Measurements from ENCODE around the gene MIEF1.

MIEF1 gene

GRCh38 chr22:39556970-39557841 lies 55.1 kb downstream of the MIEF1 start:
- DNase-seq (ENCODE audit: low read depth in 2 of 2, low spot score in 1 of 2) = no peak

DNA sequence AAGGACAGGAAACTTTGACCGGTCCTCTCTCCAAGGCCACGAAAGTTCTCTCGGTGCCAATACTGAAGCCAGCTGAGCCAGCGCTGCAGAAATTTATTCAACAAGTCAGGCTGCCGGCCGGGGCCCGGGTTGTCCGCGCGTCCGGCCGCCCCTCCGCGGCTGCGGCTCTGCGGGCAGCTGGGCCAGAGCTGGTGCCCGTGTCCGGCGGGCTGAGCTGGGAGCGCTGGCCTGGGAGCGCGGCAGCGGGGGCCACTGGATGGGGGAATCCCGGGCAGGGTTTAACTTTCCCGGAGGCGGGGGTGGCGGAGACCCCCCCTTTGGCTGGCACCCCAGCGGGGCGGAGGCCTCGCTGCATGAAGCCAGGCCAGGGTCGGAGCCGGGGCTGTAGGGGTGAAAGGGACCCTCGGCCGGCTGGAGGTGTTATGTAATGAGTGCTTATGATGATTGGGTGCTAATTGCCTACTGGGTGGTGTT lies 56.2 kb downstream of the MIEF1 start:
- no peak for DNase-seq (ENCODE audit: low read depth in 2 of 2, low spot score in 1 of 2)

GRCh38 chr22:39558950-39559349 lies 56.9 kb downstream of the MIEF1 start:
- no peak for DNase-seq (ENCODE audit: low read depth in 2 of 2, low spot score in 1 of 2)

GRCh38 chr22:39559456-39560105 lies 57.5 kb downstream of the MIEF1 start:
- no peak for DNase-seq (ENCODE audit: low read depth in 2 of 2, low spot score in 1 of 2)

DNA sequence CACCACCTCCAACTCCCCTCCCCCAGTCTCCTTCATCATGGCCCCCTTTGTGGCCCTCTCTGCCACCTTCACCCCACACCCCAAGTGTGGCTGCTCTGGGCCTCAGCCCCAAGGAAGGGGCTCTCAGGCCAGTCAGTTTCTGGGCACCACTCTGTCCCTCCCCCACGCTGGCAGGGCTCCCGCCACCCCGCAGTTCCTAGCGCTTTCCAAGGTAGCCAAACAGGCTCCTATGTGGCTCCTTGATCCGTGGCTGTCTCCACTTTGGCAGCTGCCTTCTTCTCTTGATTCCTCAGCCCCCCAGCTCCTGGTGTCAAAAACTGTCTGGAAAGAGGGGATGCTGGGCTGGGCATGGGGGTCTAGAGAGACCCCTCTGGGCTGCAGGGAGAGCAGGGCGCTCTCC lies 58.0 kb downstream of the MIEF1 start:
- no peak for DNase-seq (ENCODE audit: low read depth in 2 of 2, low spot score in 1 of 2)

DNA sequence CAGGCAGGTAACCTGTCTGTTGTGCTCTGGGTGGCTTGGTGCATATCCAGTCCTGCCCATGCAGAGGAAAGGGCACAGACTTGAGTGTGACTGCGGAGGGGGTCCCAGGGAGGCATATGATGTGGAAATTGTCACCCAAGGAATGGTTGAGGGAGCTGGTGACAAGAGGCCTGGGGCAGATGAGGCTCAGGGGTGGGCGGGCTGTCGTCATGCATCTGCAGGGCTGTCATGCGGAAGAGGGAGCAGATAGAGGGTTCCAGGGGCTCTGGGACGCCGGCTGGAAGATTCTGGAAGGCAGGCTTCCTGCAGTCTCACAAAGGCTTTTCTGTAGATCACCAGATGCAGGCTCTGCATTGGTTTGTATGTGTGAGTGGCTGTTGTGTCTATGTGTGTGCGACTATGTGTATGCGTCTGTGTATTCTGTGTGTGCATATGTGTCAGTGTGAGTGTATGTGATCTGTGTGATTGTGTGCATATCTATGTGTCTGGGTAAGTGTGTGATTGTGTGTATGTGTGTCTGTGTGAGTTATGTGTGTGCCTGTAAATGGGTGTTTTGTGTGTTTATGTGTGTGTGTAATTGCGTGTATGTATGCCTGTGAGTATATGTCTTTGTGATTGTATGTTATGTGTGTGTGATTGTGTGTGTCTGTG lies 60.9 kb downstream of the MIEF1 start:
- no peak for DNase-seq (ENCODE audit: low read depth in 2 of 2, low spot score in 1 of 2)

DNA sequence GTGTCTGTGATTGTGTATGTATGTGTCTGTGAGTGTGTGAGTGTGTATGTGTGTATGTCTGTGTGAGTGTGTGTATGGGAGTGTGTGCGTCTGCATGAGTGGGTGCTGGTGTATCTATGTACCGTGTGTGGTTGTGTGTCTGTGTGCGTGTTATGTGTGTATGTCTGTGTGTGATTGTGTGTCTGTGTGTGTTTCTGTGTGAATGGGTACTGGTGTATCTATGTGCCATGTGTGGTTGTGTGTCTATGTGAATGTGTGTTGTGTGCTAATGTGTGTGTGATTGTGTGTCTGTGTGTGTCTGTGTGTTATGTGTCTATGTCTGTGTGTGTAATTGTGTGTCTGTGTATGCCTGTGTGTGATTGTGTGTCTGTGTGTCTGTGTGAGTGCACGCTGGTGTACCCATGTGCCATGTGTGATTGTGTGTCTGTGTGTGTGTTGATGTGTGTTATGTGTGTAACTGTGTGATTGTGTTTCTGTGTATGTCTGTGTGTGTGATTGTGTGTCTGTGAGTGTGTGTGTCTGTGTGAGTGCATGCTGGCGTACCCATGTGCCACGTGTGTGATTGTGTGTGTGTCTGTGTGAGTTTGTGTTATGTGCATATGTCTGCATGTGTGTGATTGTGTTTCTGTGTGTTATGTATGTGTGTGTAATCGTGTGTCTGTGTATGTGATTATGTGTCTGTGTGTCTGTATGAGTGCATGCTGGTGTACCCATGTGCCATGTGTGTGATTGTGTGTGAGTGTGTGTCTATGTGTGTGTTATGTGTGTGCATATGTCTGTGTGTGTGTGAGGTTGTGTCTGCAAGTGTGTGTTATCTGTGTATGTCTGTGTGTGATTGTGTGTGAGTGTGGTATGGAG lies 61.7 kb downstream of the MIEF1 start:
- no peak for DNase-seq (ENCODE audit: low read depth in 2 of 2, low spot score in 1 of 2)

GRCh38 chr22:39565414-39565944 lies 63.4 kb downstream of the MIEF1 start:
- DNase-seq (ENCODE audit: low read depth in 2 of 2, low spot score in 1 of 2) = no peak

- no peak for DNase-seq (ENCODE audit: low read depth in 2 of 2, low spot score in 1 of 2)
These were observed 65.3 kb downstream of the MIEF1 start for GRCh38 chr22:39567135-39567946.

All from stimulated activated CD8-positive, alpha-beta memory T cell treated with anti-CD3 and anti-CD28 coated beads, Interleukin-4, amount 100 ng/mL, for 1 hour (primary cell).